Muscle layer of duodenum (tissue), 2 donors: ENCODE measurements around the gene IGF2BP1.

Experiments used
- H3K27ac ChIP-seq: one replicate; pipeline ENCODE4 v1.7.0; 2013; ENCODE audit warnings: mild to moderate bottlenecking, low read length
- H3K27me3 ChIP-seq: one replicate; pipeline ENCODE4 v1.7.0; 2013; ENCODE audit warnings: low read depth, mild to moderate bottlenecking, control low read depth, low read length
- H3K36me3 ChIP-seq, 2 donors: one replicate each; pipeline ENCODE4 v1.7.0; 2013; ENCODE audit warnings: low read length in 2 of 2, control low read depth in 1 of 2, mild to moderate bottlenecking in 1 of 2; ENCODE audit not compliant: insufficient read depth in 2 of 2, control insufficient read depth in 1 of 2
- H3K4me1 ChIP-seq, 2 donors: one replicate each; pipeline ENCODE4 v1.7.0; 2013; ENCODE audit warnings: low read length in 2 of 2, mild to moderate bottlenecking in 2 of 2, control low read depth in 1 of 2, moderate library complexity in 1 of 2; ENCODE audit not compliant: insufficient read depth in 2 of 2, control insufficient read depth in 1 of 2
- H3K4me3 ChIP-seq, 2 donors: one replicate each; pipeline ENCODE4 v1.7.0; 2013; ENCODE audit warnings: low read length in 2 of 2, low read depth in 1 of 2, mild to moderate bottlenecking in 1 of 2
- H3K9me3 ChIP-seq, 2 donors: one replicate each; pipeline ENCODE4 v1.7.0; 2013; ENCODE audit warnings: low read length in 2 of 2, control low read depth in 1 of 2, mild to moderate bottlenecking in 1 of 2; ENCODE audit not compliant: control insufficient read depth in 1 of 2
- donor health status: healthy.

The IGF2BP1 gene

DNA sequence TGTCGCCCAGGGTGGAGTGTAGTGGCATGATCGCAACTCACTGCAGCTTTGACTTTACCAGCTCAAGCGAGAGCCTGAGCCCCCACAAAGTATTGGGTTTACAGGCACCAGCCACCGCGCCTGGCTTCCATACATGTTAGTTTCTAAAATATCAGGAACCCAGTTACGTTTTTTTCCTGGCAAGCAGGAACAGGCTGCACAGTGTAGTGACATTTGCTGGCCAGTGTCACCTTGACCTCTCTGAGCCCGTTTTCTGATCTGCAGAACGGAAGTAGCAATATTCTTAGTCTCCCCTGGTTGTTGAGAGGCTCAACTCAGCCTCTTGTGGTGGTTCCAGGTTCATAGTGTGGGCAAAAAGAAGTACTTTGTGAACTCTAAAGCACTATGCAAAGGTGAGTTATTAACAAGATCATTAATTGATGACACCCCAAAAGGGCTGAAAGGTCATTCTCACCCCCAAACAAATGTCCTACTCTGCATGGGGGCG is 15.6 kb downstream of the IGF2BP1 start:
- H3K4me3 ChIP-seq, result no peak overlapping the region

DNA sequence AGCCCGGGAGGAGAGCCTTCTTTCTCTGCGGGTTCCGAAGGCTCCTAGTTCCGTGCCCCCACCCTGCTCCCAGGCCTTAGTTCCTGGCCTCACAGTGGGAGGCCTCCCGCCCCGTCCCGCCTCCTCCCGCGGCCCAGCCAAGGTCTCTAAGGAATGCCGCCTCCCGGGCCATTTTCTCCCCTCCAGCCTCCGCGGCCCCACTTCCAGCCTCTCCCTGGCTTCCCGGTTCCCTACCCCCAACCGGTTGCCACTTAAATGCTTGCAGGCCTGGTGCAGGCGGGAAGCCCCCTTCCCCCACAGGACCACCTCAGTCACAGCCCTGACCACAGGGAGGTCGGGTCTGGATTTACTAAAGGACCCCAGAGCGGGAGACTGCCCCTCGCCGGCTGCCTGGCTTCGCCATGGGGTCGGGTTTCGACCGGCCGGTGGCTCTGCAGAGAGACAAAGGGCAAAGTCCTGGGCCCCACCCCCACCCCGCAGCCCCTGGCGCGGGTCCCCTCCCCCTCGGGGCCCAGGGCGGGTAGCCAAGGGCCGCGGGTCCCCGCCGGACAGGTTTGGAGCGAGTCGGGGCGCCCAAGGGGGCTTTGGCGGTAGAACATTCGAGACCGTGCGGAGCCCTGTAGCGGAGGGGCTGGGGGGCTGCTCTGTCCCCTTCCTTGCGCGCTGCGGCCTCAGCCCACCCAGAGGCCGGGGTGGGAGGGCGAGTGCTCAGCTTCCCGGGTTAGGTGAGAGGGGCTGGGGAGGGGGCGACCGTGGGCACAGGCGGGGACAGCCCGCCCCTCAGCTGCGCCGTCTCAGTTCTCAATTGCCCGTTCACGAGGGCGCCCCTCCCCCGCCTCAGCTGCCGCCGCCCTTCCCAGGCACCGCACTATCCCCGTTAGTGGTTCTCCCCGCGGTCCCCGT is 16.4 kb downstream of the IGF2BP1 start:
- Histone ChIP-seq H3K36me3 (no peaks in the 10 kb centered on the region), H3K27me3 (peaks cover 37% of the 10 kb centered on the region), H3K27ac (no peak overlapping the region), H3K4me3 (no peak overlapping the region), H3K9me3 (no peaks in the 10 kb centered on the region), H3K4me1 (peaks cover 0 to 24% of the 10 kb centered on the region in 2 donors)

More for the DNA sequence above, 15.6 kb downstream of the IGF2BP1 start:
- Histone ChIP-seq H3K4me1 (peaks cover 0 to 24% of the 10 kb centered on the region in 2 donors), H3K27ac (no peak overlapping the region), H3K36me3 (no peaks in the 10 kb centered on the region), H3K9me3 (no peaks in the 10 kb centered on the region), H3K27me3 (peaks cover 37% of the 10 kb centered on the region)

DNA sequence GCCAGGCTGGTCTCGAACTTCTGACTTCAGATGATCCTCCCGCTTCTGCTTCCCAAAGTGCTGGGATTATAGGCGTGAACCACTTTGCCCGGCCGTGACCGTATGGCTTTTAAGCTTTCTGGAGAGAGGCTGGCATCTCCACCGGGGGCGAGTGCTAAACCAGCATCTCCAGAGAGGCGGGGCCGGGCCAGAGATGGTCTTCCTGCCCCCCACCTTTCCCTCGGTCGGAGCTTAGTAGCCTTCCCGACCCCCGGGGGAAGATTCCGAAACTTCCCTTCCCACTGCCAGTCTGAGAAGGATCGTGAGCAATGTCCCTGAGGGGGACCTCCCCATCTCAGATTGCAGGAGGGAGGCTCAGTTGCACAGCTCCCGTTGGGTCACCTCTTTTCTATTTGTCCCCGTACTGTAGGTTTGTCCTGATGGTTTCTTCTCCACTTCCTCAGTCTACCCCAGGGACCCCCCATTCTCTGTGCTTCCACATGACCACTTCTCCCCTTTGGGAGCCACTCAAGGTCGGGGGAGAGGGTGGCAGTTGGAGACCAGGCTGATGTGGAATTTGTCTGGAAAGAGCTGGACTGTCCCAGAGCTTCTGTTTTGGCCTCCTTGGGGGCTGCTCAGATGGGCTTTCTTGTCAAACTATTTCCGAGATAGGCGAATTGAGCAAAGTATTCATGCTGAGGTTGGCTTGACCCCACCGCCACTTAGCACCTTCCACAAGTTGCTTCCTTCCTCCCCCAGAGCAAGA is 18.2 kb downstream of the IGF2BP1 start:
- Histone ChIP-seq H3K4me1 (peaks cover 0 to 24% of the 10 kb centered on the region in 2 donors), H3K9me3 (no peaks in the 10 kb centered on the region), H3K36me3 (no peaks in the 10 kb centered on the region), H3K27me3 (peaks cover 37% of the 10 kb centered on the region), H3K4me3 (no peak overlapping the region), H3K27ac (no peak overlapping the region)

DNA sequence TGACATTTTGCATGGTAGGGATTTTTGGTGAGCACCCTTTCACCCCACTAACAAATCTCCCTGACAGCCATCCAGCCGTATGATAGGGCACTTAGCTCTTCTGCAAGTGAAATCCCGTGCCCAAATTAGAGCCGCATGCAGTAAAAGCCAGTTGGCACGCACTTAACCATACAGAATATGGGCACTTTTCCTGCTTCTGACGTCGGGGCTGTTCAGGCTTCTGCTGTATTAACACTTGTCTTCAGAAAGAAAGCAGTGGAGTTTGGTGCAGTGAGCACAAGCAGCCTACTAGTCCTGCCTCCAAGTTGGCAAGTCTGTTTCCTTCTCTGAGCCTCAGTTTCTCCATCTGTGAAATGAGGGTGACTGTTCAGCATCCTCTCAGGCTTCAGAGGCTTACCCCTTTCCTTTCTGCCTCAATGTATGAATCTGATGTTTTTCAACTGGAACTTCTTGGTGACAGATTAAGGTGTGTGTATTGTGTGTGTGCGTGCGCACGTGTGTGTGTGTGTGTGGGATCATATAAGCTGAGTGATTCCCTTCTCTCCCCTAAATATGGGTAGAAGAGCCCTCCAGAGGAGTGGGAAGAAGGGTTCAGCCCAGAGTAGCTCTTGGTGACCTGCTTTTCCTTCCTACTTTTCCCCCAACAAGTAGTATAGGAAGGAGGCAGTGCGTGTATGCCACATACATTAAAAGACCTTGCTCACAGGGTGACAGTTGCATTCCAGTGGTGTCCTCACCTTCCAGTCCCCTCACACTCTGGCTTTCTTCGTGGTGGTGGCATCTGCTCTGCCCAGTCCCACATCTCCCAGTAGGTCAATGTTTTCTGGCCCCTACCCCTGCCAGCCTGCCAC is 19.0 kb downstream of the IGF2BP1 start:
- no peak overlapping the region for H3K27ac ChIP-seq
- H3K27me3 ChIP-seq, result peaks cover 37% of the 10 kb centered on the region
- no peak overlapping the region for H3K4me3 ChIP-seq

DNA sequence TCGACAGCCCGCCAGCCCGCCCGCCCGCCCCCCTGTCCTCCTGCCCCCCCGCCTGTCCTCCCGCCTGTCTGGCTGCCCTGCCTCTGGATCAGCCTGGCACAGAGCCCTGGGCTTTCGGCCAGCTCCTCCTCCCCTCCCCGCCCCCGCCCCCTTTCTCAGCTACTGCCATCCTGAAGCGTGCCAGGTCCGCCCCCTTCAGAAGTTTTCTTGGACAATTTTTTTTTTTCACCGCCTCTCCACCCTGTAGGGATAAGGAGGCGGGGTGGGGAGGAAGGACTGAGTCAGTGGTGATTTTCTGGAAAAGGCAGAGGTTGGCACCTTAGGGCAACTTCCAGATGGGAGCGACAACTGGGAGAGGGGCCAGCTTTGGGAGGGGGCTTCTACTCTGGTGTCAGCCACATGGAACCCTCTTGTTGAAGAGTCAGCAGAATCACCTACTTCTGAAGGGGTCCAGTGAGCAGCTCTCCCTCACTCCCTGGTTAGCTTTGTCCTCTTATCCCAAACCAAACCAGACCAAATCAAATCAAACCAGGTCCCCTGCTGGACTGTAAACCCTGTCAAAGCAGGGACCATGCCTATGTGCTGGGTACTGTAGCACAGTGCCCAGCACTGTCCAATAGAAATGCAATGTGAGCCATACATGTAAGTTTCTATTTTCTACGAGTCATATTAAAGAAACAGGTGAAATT is 19.7 kb downstream of the IGF2BP1 start:
- Histone ChIP-seq H3K9me3 (no peaks in the 10 kb centered on the region), H3K4me3 (no peak overlapping the region), H3K36me3 (no peaks in the 10 kb centered on the region), H3K4me1 (peaks cover 0 to 24% of the 10 kb centered on the region in 2 donors), H3K27ac (no peak overlapping the region), H3K27me3 (peaks cover 32% of the 10 kb centered on the region)

More for the DNA sequence above, 19.0 kb downstream of the IGF2BP1 start:
- no peaks in the 10 kb centered on the region for H3K36me3 ChIP-seq
- H3K4me1 ChIP-seq, result peaks cover 0 to 24% of the 10 kb centered on the region in 2 donors
- no peaks in the 10 kb centered on the region for H3K9me3 ChIP-seq

DNA sequence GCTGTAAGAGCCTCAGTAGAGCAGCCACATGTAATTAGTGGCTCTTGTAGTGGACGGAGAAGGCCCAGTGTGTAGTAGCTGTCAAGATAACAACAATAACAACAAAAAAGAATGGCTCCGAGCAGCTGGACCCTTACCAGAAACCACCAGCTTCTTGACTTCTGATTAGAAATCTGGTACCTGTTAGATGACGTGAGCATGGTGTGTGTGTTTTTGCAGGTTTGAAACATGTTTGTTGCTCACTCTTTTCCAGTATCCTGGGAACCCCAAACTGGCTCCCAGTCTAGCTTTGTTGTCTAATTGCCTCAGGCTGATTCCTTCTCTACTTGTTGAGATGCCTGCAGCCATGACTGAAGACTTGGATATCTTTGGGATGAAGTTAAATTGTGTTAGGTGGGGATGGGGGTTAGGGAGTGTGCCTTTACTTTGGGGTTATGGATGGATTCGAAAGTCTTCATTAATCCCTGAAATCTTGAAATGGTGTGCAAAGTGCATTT is 21.0 kb downstream of the IGF2BP1 start:
- Histone ChIP-seq H3K27ac (no peak overlapping the region), H3K36me3 (no peaks in the 10 kb centered on the region), H3K27me3 (peaks cover 20% of the 10 kb centered on the region), H3K4me1 (peaks cover 0 to 24% of the 10 kb centered on the region in 2 donors), H3K9me3 (no peaks in the 10 kb centered on the region), H3K4me3 (no peak overlapping the region)

DNA sequence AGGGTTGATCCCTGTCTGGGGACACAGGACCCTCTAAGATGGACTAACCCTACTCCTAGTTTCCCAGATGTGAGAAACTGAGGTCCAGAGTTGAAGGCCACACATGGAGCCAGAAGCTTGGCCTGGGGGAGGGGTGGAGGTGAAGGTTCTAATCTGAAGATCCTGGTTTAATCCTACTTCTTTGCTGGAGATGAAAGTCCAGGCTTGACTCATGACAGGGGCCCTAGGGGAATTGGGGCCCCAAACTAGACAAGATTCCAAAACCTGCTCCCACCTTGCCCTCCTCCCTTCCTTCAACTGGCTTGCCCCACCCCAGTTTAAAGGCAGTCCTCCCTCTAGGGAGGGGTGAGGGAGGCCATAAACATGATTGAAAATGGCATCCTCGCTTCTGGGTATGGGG is 21.6 kb downstream of the IGF2BP1 start:
- H3K4me1 ChIP-seq, result peaks cover 0 to 18% of the 10 kb centered on the region in 2 donors
- no peaks in the 10 kb centered on the region for H3K36me3 ChIP-seq
- H3K4me3 ChIP-seq, result no peak overlapping the region
- no peaks in the 10 kb centered on the region for H3K9me3 ChIP-seq
- peaks cover 17% of the 10 kb centered on the region for H3K27me3 ChIP-seq
- H3K27ac ChIP-seq, result no peak overlapping the region

DNA sequence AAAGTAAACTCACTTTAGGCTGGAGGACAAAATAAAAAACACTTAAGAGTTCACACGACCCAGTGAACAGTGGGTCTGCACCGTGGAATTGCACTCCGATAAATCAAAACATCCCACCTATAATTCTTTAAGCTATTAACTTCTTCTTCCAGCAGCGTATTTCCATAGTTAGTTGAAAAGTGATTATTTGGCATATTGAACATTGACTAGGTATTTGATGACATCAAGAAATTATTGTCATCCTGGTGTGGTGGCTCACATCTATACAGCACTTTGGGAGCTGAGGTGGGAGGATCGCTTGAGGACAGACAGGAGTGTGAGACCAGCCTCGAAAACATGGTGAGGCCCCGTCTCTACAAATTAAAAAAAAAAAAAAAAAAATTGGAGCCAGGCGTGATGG is 23.4 kb downstream of the IGF2BP1 start:
- no peak overlapping the region for H3K4me3 ChIP-seq
- no peaks in the 10 kb centered on the region for H3K36me3 ChIP-seq
- peaks cover 0 to 8% of the 10 kb centered on the region in 2 donors for H3K4me1 ChIP-seq
- peaks cover 6% of the 10 kb centered on the region for H3K27me3 ChIP-seq
- H3K27ac ChIP-seq, result no peak overlapping the region
- no peaks in the 10 kb centered on the region for H3K9me3 ChIP-seq

DNA sequence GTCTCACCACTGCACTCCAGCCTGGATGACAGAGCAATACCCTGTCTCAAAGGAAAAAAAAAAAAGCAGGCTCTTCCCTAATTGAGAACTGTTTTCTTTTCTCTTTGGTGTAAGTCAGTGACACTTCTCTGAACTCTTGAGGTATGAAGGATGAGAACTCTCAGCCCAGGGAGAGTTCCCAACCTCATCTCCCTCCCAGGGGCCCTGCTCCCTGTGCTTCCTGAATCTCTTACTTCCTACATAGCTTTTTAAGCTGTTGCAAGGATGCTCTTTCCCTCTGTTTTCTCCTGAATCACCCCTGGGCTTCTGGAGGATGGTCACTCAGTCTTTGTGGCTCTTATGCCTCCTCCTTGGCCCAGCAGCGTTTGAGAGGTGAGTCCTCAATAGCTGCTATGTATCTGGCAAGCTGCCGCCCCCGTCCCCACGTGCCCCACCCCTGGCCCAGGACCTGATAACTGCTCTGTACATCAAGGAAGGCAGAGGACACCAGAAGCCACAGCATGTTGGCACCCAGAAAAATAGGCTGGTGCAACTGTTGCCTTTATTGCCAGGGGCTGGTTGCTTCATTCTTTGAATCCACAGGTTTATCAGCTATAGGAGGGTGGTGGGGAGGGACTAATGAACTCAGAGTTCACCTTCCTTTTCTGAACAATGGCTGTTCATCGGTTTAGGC is 24.0 kb downstream of the IGF2BP1 start:
- H3K4me1 ChIP-seq, result peaks cover 0 to 6% of the 10 kb centered on the region in 2 donors
- no peak overlapping the region for H3K4me3 ChIP-seq
- no peaks in the 10 kb centered on the region for H3K9me3 ChIP-seq
- no peaks in the 10 kb centered on the region for H3K36me3 ChIP-seq
- H3K27ac ChIP-seq, result no peak overlapping the region
- H3K27me3 ChIP-seq, result peaks cover under 1% of the 10 kb centered on the region

DNA sequence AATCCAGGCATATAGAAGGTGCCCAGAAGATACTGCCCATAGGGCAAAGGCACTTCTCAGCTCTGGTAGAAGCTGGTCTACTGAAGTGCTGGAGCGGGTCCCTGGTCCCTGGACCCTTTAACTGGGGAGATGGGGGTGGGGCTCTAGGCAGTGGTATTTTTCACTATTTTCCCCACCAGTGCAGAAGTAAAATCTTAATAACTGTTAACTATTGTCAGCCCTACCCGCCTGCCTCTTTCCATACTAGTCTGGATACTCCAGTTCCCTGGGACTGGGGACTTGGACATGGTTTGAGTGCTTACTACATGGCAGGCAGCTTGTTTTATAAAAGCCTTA is 24.6 kb downstream of the IGF2BP1 start:
- Histone ChIP-seq H3K9me3 (no peaks in the 10 kb centered on the region), H3K27me3 (no peaks in the 10 kb centered on the region), H3K4me1 (peaks cover 0 to 3% of the 10 kb centered on the region in 2 donors), H3K36me3 (no peaks in the 10 kb centered on the region), H3K4me3 (no peak overlapping the region), H3K27ac (no peak overlapping the region)
